ENCODE data around the gene DLL3.

DLL3 gene

DNA sequence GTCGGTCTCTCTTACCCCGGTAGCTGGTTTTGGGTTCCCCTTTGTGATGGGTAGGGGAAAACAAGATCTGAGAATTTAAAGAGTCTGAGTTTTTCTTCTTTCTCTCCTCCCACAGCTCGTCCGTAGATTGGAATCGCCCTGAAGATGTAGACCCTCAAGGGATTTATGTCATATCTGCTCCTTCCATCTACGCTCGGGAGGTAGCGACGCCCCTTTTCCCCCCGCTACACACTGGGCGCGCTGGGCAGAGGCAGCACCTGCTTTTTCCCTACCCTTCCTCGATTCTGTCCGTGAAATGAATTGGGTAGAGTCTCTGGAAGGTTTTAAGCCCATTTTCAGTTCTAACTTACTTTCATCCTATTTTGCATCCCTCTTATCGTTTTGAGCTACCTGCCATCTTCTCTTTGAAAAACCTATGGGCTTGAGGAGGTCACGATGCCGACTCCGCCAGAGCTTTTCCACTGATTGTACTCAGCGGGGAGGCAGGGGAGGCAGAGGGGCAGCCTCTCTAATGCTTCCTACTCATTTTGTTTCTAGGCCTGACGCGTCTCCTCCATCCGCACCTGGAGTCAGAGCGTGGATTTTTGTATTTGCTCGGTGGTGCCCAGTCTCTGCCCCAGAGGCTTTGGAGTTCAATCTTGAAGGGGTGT is 9.1 kb downstream of the DLL3 start:
- CTCF ChIA-PET, result interaction anchor here (0.5 to 3.1 kb wide), 6 partner anchors 10 to 40 kb away, joined by 3 to 25 read pairs (median 7); partner anchors contain the start of genes DLL3 and EID2B
- Histone ChIP-seq H3K27ac (ENCODE audit: extremely low read depth, low read depth, low read length) (peak overlapping the region; percentile 58; the same call in 1 of the 2 replicates), H3K36me3 (ENCODE audit: control insufficient read depth in 2 of 2, insufficient read depth in 1 of 2, low read length in 2 of 2) (peaks cover 0 to 9% of the 10 kb centered on the region in 2 experiments; a peak in 1 of 3 replicates), H3K4me1 (ENCODE audit: control insufficient read depth, insufficient read depth, low read length) (peaks cover 10% of the 10 kb centered on the region), H3K4me3 (ENCODE audit: low read depth, low read length) (peak overlapping the region; percentile 45), H3K9me3 (ENCODE audit: control insufficient read depth, insufficient read depth, low read depth, low read length) (peaks cover 6% of the 10 kb centered on the region)
- TF ChIP-seq ZNF366 (tag by site-specific recombination; conservative IDR thresholded peaks at IDR 0.05) (peak; percentile 43), KLF9 (tag by site-specific recombination; IDR thresholded peaks at IDR 0.05; ENCODE audit: low read depth) (no peak), ZNF121 (tag by site-specific recombination; IDR thresholded peaks at IDR 0.05) (no peak), ZNF174 (tag by site-specific recombination; IDR thresholded peaks at IDR 0.05) (no peak), ZBTB20 (tag by site-specific recombination; IDR thresholded peaks at IDR 0.05) (peak; percentile 33), ZNF544 (tag by site-specific recombination; IDR thresholded peaks at IDR 0.05) (no peak), BCL11A (tag by site-specific recombination; IDR thresholded peaks at IDR 0.05; ENCODE audit: low read depth) (no peak), WT1 (tag by site-specific recombination; IDR thresholded peaks at IDR 0.05) (0 out of 2 replicates have a peak, but pooled peaks have one; percentile 7), ZBTB8A (tag by site-specific recombination; IDR thresholded peaks at IDR 0.05) (peak; percentile 23; the same call in 1 of the 2 replicates), ZNF600 (tag by site-specific recombination; IDR thresholded peaks at IDR 0.05) (0 out of 2 replicates have a peak, but pooled peaks have one; percentile 3), KLF7 (tag by site-specific recombination; IDR thresholded peaks at IDR 0.05; ENCODE audit: borderline replicate concordance) (0 out of 2 replicates have a peak, but pooled peaks have one; percentile 2), ZNF501 (tag by site-specific recombination; IDR thresholded peaks at IDR 0.05) (0 out of 2 replicates have a peak, but pooled peaks have one; percentile 8), ZEB2 (tag by site-specific recombination; IDR thresholded peaks at IDR 0.05) (0 out of 2 replicates have a peak, but pooled peaks have one; percentile 4)
- TF ChIP-seq, protein P1, sequence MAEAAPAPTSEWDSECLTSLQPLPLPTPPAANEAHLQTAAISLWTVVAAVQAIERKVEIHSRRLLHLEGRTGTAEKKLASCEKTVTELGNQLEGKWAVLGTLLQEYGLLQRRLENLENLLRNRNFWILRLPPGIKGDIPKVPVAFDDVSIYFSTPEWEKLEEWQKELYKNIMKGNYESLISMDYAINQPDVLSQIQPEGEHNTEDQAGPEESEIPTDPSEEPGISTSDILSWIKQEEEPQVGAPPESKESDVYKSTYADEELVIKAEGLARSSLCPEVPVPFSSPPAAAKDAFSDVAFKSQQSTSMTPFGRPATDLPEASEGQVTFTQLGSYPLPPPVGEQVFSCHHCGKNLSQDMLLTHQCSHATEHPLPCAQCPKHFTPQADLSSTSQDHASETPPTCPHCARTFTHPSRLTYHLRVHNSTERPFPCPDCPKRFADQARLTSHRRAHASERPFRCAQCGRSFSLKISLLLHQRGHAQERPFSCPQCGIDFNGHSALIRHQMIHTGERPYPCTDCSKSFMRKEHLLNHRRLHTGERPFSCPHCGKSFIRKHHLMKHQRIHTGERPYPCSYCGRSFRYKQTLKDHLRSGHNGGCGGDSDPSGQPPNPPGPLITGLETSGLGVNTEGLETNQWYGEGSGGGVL (tag by site-specific recombination; IDR thresholded peaks at IDR 0.05), result 0 out of 2 replicates have a peak, but pooled peaks have one; percentile 1
- TF ChIP-seq, protein P2, sequence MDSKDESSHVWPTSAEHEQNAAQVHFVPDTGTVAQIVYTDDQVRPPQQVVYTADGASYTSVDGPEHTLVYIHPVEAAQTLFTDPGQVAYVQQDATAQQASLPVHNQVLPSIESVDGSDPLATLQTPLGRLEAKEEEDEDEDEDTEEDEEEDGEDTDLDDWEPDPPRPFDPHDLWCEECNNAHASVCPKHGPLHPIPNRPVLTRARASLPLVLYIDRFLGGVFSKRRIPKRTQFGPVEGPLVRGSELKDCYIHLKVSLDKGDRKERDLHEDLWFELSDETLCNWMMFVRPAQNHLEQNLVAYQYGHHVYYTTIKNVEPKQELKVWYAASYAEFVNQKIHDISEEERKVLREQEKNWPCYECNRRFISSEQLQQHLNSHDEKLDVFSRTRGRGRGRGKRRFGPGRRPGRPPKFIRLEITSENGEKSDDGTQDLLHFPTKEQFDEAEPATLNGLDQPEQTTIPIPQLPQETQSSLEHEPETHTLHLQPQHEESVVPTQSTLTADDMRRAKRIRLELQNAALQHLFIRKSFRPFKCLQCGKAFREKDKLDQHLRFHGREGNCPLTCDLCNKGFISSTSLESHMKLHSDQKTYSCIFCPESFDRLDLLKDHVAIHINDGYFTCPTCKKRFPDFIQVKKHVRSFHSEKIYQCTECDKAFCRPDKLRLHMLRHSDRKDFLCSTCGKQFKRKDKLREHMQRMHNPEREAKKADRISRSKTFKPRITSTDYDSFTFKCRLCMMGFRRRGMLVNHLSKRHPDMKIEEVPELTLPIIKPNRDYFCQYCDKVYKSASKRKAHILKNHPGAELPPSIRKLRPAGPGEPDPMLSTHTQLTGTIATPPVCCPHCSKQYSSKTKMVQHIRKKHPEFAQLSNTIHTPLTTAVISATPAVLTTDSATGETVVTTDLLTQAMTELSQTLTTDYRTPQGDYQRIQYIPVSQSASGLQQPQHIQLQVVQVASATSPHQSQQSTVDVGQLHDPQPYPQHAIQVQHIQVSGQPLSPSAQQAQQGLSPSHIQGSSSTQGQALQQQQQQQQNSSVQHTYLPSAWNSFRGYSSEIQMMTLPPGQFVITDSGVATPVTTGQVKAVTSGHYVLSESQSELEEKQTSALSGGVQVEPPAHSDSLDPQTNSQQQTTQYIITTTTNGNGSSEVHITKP (tag by site-specific recombination; IDR thresholded peaks at IDR 0.05), result peak; percentile 91
- TF ChIP-seq, protein P3, sequence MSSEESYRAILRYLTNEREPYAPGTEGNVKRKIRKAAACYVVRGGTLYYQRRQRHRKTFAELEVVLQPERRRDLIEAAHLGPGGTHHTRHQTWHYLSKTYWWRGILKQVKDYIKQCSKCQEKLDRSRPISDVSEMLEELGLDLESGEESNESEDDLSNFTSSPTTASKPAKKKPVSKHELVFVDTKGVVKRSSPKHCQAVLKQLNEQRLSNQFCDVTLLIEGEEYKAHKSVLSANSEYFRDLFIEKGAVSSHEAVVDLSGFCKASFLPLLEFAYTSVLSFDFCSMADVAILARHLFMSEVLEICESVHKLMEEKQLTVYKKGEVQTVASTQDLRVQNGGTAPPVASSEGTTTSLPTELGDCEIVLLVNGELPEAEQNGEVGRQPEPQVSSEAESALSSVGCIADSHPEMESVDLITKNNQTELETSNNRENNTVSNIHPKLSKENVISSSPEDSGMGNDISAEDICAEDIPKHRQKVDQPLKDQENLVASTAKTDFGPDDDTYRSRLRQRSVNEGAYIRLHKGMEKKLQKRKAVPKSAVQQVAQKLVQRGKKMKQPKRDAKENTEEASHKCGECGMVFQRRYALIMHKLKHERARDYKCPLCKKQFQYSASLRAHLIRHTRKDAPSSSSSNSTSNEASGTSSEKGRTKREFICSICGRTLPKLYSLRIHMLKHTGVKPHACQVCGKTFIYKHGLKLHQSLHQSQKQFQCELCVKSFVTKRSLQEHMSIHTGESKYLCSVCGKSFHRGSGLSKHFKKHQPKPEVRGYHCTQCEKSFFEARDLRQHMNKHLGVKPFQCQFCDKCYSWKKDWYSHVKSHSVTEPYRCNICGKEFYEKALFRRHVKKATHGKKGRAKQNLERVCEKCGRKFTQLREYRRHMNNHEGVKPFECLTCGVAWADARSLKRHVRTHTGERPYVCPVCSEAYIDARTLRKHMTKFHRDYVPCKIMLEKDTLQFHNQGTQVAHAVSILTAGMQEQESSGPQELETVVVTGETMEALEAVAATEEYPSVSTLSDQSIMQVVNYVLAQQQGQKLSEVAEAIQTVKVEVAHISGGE (tag by site-specific recombination; conservative IDR thresholded peaks at IDR 0.05; ENCODE audit: low read depth), result 0 out of 2 replicates have a peak, but pooled peaks have one; percentile 22
- POLR2A ChIA-PET, result interaction anchor here (0.6 to 2.4 kb wide), 6 partner anchors 10 to 72 kb away, joined by 3 to 7 read pairs (median 3); partner anchors contain the start of genes DLL3, RPS16, SUPT5H and TIMM50
